NT2/D1 (cell line): ENCODE data around the gene PSTPIP2.

ENCODE experiments used
- SUZ12 ChIP-seq: IDR thresholded peaks from 2 replicates; pipeline ENCODE4 v1.6.1; 2011; ENCODE audit not compliant: insufficient read length, insufficient read depth; ENCODE audit errors: extremely low read depth
- YY1 ChIP-seq: IDR thresholded peaks from 2 replicates; pipeline ENCODE4 v1.6.1; 2011; ENCODE audit not compliant: insufficient read length, insufficient read depth
- ZNF274 ChIP-seq: IDR thresholded peaks from 2 replicates; pipeline ENCODE4 v1.6.1; 2011; ENCODE audit warnings: mild to moderate bottlenecking, low read depth, low read length

DNA sequence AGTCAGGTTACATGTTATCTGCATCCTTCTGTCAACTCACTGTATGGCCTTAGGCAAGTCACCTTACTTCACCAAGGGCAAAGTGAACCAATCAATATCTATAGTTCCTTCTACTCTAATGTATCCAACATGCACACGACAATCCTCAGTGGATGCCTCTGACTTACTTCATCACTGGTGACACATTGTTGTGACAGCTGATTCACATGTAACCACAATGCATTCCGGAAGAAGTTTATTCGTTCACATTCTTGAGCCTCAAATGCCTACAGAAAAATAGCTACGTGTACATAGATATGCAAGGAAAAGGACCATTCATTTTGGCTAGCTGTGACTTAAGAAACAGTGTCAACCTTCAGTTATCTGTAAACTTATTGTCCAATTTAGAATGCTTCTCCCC, 78.6 kb downstream of the PSTPIP2 start:
- TF ChIP-seq ZNF274, result no peak
- no peak for TF ChIP-seq SUZ12
- TF ChIP-seq YY1, result no peak
